Upper lobe of left lung (tissue), 4 donors: ENCODE results near the gene VEPH1.

Experiments used
- EP300 ChIP-seq, 4 donors: sonication (generic); formaldehyde crosslinking; IDR thresholded peaks; one replicate each; pipeline ENCODE4 v1.5.1; 2017; ENCODE audit warnings: antibody characterized with exemption in 4 of 4, control low read depth in 2 of 4
- POLR2A ChIP-seq, 4 donors: fragments of 450-650 bp; IDR thresholded peaks; one replicate each; pipeline ENCODE4 v1.5.1; 2016 to 2017; ENCODE audit warnings: antibody characterized with exemption in 4 of 4, mild to moderate bottlenecking in 2 of 4
- POLR2AphosphoS5 ChIP-seq, 2 donors: sonication (generic); formaldehyde crosslinking; IDR thresholded peaks; one replicate each; pipeline ENCODE4 v1.5.1; 2017; ENCODE audit warnings: antibody characterized with exemption in 2 of 2
- TF ChIP-seq, protein P1 (sequence below), 6 experiments: fragments of 450-650 bp in 4 of 6; fragments of 200-600 bp in 2 of 6; sonication (generic) in 2 of 6; IDR thresholded peaks; one replicate each; pipeline ENCODE4 v1.5.1; 2016 to 2019; ENCODE audit warnings: antibody characterized with exemption in 6 of 6

DNA sequence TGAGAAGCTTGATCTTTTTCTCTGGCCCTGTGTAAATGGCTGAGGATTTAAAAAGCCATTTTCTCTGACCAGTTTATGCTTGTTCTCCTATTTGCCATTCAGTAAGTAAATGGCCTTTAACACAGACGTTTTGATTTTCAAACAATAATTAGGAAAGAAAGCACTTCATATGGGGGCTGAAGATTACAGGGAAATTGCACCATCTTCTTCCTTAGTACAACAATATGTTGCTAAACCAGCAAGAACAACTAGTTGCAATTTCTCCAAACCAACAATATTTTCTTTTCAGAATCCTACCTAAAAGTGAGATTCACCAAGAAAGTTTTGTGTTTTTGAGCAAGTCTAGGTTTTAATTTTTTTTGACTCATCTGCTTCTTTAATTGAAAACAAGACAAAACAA, 262.8 kb downstream of the VEPH1 start:
- no peak for TF ChIP-seq POLR2A (IDR thresholded peaks at IDR 0.05)
- TF ChIP-seq, protein P1, sequence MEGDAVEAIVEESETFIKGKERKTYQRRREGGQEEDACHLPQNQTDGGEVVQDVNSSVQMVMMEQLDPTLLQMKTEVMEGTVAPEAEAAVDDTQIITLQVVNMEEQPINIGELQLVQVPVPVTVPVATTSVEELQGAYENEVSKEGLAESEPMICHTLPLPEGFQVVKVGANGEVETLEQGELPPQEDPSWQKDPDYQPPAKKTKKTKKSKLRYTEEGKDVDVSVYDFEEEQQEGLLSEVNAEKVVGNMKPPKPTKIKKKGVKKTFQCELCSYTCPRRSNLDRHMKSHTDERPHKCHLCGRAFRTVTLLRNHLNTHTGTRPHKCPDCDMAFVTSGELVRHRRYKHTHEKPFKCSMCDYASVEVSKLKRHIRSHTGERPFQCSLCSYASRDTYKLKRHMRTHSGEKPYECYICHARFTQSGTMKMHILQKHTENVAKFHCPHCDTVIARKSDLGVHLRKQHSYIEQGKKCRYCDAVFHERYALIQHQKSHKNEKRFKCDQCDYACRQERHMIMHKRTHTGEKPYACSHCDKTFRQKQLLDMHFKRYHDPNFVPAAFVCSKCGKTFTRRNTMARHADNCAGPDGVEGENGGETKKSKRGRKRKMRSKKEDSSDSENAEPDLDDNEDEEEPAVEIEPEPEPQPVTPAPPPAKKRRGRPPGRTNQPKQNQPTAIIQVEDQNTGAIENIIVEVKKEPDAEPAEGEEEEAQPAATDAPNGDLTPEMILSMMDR (IDR thresholded peaks at IDR 0.05) = no peak
- TF ChIP-seq EP300 (IDR thresholded peaks at IDR 0.05) = no peak
- TF ChIP-seq POLR2AphosphoS5 (IDR thresholded peaks at IDR 0.05) = no peak
